K562 (cell line): ENCODE results near the gene HPSE2. TPM values are rescaled to one million over a fixed set of nuclear protein-coding genes. Genes with fewer than 3 reads are reported as not detected.

Experiments
- ATF2 ChIP-seq: sonication (generic); formaldehyde crosslinking; IDR thresholded peaks from 2 replicates; pipeline ENCODE4 v1.8.1; 2022; ENCODE audit warnings: missing genetic modification reagents
- CREB3L1 ChIP-seq: fragments of 450-650 bp; IDR thresholded peaks from 2 replicates; pipeline ENCODE4 v1.6.1; 2014; ENCODE audit warnings: low read depth, mild to moderate bottlenecking, moderate library complexity, borderline replicate concordance
- RREB1 ChIP-seq: fragments of 250-450 bp; sonication (Bioruptor Pico); IDR thresholded peaks from 2 replicates; pipeline ENCODE4 v1.4.0; 2020
- SMARCA4 ChIP-seq: fragments of 450-650 bp; IDR thresholded peaks from 2 replicates; pipeline ENCODE4 v1.6.1; 2016
- ZHX1 ChIP-seq: fragments of 150-350 bp; conservative IDR thresholded peaks from 2 replicates; pipeline ENCODE4 v1.6.1; 2014; ENCODE audit warnings: low read length
- polyA plus RNA-seq, 8 experiments: library from polyadenylated mRNA; depleted of rRNA in 4 of 8; stranded (reverse) in 5 of 8; unstranded in 3 of 8; fragments of >200 nt; fragmentation: Nextera tagmentation in 2 of 8; fragmentation: Illumina TruSeq in 1 of 8; extraction: Ambion mirVana in 2 of 8; extraction: Trizol in 1 of 8; gene quantifications; 2 replicates each; pipeline versions ENCODE4 v1.2.1 to v1.2.3, GENCODE V29; 2011 to 2014; ENCODE audit warnings: inconsistent platforms in 1 of 8, missing spikeins in 1 of 8
- total RNA-seq, 7 experiments: library from RNA; depleted of rRNA in 6 of 7; stranded (reverse); fragments of >200 nt in 6 of 7; fragmentation: Illumina TruSeq in 2 of 7; extraction: Trizol in 2 of 7; gene quantifications; 2 replicates each; pipeline versions ENCODE4 v1.2.1 to v1.2.3, GENCODE V29; 2011 to 2021; ENCODE audit warnings: low replicate concordance in 1 of 7

Gene HPSE2
- total and polyA plus RNA-seq, 9 of the 15 experiments (the other 6 are each of a cell fraction or from before 2014, with no cell fraction given) = 0.03 to 0.10 (median 0.04) TPM; not detected in 2

- TF ChIP-seq ZHX1 (no peak), RREB1 (no peak), ATF2 (CRISPR knock-in tag) (no peak), CREB3L1 (no peak), SMARCA4 (no peak)
- TF ChIP-seq, all 486 proteins: peak for 0
Observed at GRCh38 chr10:98478430-98479222, 757.0 kb downstream of the HPSE2 start (continued).
